Activated CD4-positive, alpha-beta memory T cell treated with anti-CD3 and anti-CD28 coated beads for 36 hours (primary cell): Measurements from ENCODE around the gene BCOR. TPM values are rescaled to one million over a fixed set of nuclear protein-coding genes. Genes with fewer than 3 reads are reported as not detected.
A peak's percentile ranks its signal among the peaks of the same experiment; 100 is the strongest.

ENCODE experiments used
- CTCF ChIA-PET: fragments of 350-600 bp; sonication (Branson Sonifier 250); formaldehyde crosslinking; loops from one replicate; lab custom pipeline; 2021; ENCODE audit warnings: antibody characterized with exemption, inconsistent platforms; lab: Charles Lee
- POLR2A ChIA-PET: fragments of 350-600 bp; sonication (Branson Sonifier 250); formaldehyde crosslinking; loops from one replicate; lab custom pipeline; 2021; ENCODE audit warnings: antibody characterized with exemption; lab: Charles Lee
- DNase-seq: peaks from one replicate; pipeline ENCODE4 v3.0.0-alpha.2; 2020
- H3K27ac Mint-ChIP-seq: one replicate; pipeline ENCODE4 v1.8.0; 2021; ENCODE audit warnings: mixed read lengths
- H3K27me3 Mint-ChIP-seq: one replicate; pipeline ENCODE4 v1.8.0; 2021; ENCODE audit warnings: mixed read lengths
- H3K36me3 Mint-ChIP-seq: one replicate; pipeline ENCODE4 v1.8.0; 2021; ENCODE audit warnings: mixed read lengths
- H3K4me1 Mint-ChIP-seq: one replicate; pipeline ENCODE4 v1.8.0; 2021; ENCODE audit warnings: low read depth, mixed read lengths
- H3K4me3 Mint-ChIP-seq: one replicate; pipeline ENCODE4 v1.8.0; 2021; ENCODE audit warnings: mild to moderate bottlenecking, mixed read lengths
- H3K9me3 Mint-ChIP-seq: one replicate; pipeline ENCODE4 v1.8.0; 2021; ENCODE audit warnings: mixed read lengths
- intact Hi-C: fragments of 100-400 bp; cut with micrococcal nuclease; formaldehyde crosslinking; loops from one replicate; pipeline ENCODE4 v1.15.1; 2023
- total RNA-seq, 2 experiments: library from RNA; stranded (reverse); gene quantifications; one replicate each; pipeline ENCODE4 v1.2.3, GENCODE V29; 2021

Gene BCOR
- total RNA-seq, 2 experiments from 2014 or later = 33.7 to 35.0 TPM

GRCh38 chrX:40086569-40087335, 11.0 kb downstream of the BCOR start:
- POLR2A ChIA-PET = no interaction called here
- intact Hi-C loops = no loop called here

GRCh38 chrX:40085714-40086113, 12.0 kb downstream of the BCOR start:
- POLR2A ChIA-PET = no interaction called here
- intact Hi-C loops = loop anchor here (2.0 kb wide), 1 partner anchor 13 kb away; no protein-coding TSS in a partner anchor
- CTCF ChIA-PET = no interaction called here
- no peak for DNase-seq
- no peaks in the 10 kb centered on the region for H3K9me3 Mint-ChIP-seq
- H3K4me1 Mint-ChIP-seq = peaks cover 64% of the 10 kb centered on the region
- no peaks in the 10 kb centered on the region for H3K36me3 Mint-ChIP-seq
- no peak overlapping the region for H3K4me3 Mint-ChIP-seq
- H3K27me3 Mint-ChIP-seq = no peaks in the 10 kb centered on the region
- H3K27ac Mint-ChIP-seq = no peak overlapping the region

More at GRCh38 chrX:40086569-40087335, 11.0 kb downstream of the BCOR start:
- Mint-ChIP-seq H3K36me3 (no peaks in the 10 kb centered on the region), H3K27ac (no peak overlapping the region), H3K4me1 (peaks cover 63% of the 10 kb centered on the region), H3K9me3 (no peaks in the 10 kb centered on the region), H3K4me3 (no peak overlapping the region), H3K27me3 (no peaks in the 10 kb centered on the region)
- CTCF ChIA-PET = no interaction called here
- DNase-seq = no peak

GRCh38 chrX:40085102-40085551, 12.6 kb downstream of the BCOR start:
- intact Hi-C loops = loop anchor here (2.0 kb wide), 1 partner anchor 14 kb away; no protein-coding TSS in a partner anchor
- H3K4me3 Mint-ChIP-seq = no peak overlapping the region
- no peak overlapping the region for H3K27ac Mint-ChIP-seq
- ChIA-PET POLR2A (no interaction called here), CTCF (no interaction called here)
- peaks cover 67% of the 10 kb centered on the region for H3K4me1 Mint-ChIP-seq
- no peaks in the 10 kb centered on the region for H3K9me3 Mint-ChIP-seq
- no peaks in the 10 kb centered on the region for H3K36me3 Mint-ChIP-seq
- no peaks in the 10 kb centered on the region for H3K27me3 Mint-ChIP-seq
- DNase-seq = no peak

- Mint-ChIP-seq H3K36me3 (no peaks in the 10 kb centered on the region), H3K4me3 (peak overlapping the region; percentile 52), H3K27me3 (no peaks in the 10 kb centered on the region), H3K9me3 (no peaks in the 10 kb centered on the region), H3K27ac (no peak overlapping the region), H3K4me1 (peaks cover 69% of the 10 kb centered on the region)
- POLR2A ChIA-PET = no interaction called here
- CTCF ChIA-PET = no interaction called here
- intact Hi-C loops = loop anchor here (2.0 kb wide), 1 partner anchor 14 kb away; no protein-coding TSS in a partner anchor
- DNase-seq = no peak
Observed at GRCh38 chrX:40084471-40085101, 13.2 kb downstream of the BCOR start.

- CTCF ChIA-PET = no interaction called here
- Mint-ChIP-seq H3K36me3 (no peaks in the 10 kb centered on the region), H3K27ac (no peak overlapping the region), H3K4me1 (peaks cover 69% of the 10 kb centered on the region), H3K4me3 (peak overlapping the region; percentile 52), H3K27me3 (no peaks in the 10 kb centered on the region), H3K9me3 (no peaks in the 10 kb centered on the region)
- intact Hi-C loops = loop anchor here (2.0 kb wide), 1 partner anchor 15 kb away; no protein-coding TSS in a partner anchor
- DNase-seq = no peak
- POLR2A ChIA-PET = no interaction called here
Observed at GRCh38 chrX:40083979-40084359, 13.8 kb downstream of the BCOR start.

GRCh38 chrX:40083120-40083978, 14.4 kb downstream of the BCOR start:
- H3K4me1 Mint-ChIP-seq = peaks cover 69% of the 10 kb centered on the region
- ChIA-PET POLR2A (no interaction called here), CTCF (no interaction called here)
- no peaks in the 10 kb centered on the region for H3K9me3 Mint-ChIP-seq
- intact Hi-C loops = no loop called here
- no peaks in the 10 kb centered on the region for H3K36me3 Mint-ChIP-seq
- no peak overlapping the region for H3K27ac Mint-ChIP-seq
- peak overlapping the region; percentile 52 for H3K4me3 Mint-ChIP-seq
- no peaks in the 10 kb centered on the region for H3K27me3 Mint-ChIP-seq
- peak; percentile 35 for DNase-seq

- H3K4me3 Mint-ChIP-seq = no peak overlapping the region
- intact Hi-C loops = no loop called here
- no peak overlapping the region for H3K27ac Mint-ChIP-seq
- H3K36me3 Mint-ChIP-seq = peaks cover 5% of the 10 kb centered on the region
- no peak for DNase-seq
- peaks cover 69% of the 10 kb centered on the region for H3K4me1 Mint-ChIP-seq
- POLR2A ChIA-PET = no interaction called here
- no peaks in the 10 kb centered on the region for H3K9me3 Mint-ChIP-seq
- H3K27me3 Mint-ChIP-seq = no peaks in the 10 kb centered on the region
- CTCF ChIA-PET = interaction anchor here (1.2 kb wide), 1 partner anchor 185 kb away, joined by 3 read pairs; no protein-coding TSS in a partner anchor
Observed at GRCh38 chrX:40082447-40083119, 15.2 kb downstream of the BCOR start.

GRCh38 chrX:40081679-40082068, 16.1 kb downstream of the BCOR start:
- no peak for DNase-seq
- no peak overlapping the region for H3K4me3 Mint-ChIP-seq
- H3K9me3 Mint-ChIP-seq = no peaks in the 10 kb centered on the region
- H3K27ac Mint-ChIP-seq = no peak overlapping the region
- POLR2A ChIA-PET = no interaction called here
- H3K4me1 Mint-ChIP-seq = peaks cover 64% of the 10 kb centered on the region
- CTCF ChIA-PET = interaction anchor here (1.2 kb wide), 1 partner anchor 185 kb away, joined by 3 read pairs; no protein-coding TSS in a partner anchor
- H3K36me3 Mint-ChIP-seq = peaks cover 5% of the 10 kb centered on the region
- no peaks in the 10 kb centered on the region for H3K27me3 Mint-ChIP-seq
- intact Hi-C loops = no loop called here

GRCh38 chrX:40080894-40081678, 16.7 kb downstream of the BCOR start:
- H3K27me3 Mint-ChIP-seq = no peaks in the 10 kb centered on the region
- no peaks in the 10 kb centered on the region for H3K9me3 Mint-ChIP-seq
- ChIA-PET POLR2A (no interaction called here), CTCF (interaction anchor here (1.2 kb wide), 1 partner anchor 186 kb away, joined by 3 read pairs; no protein-coding TSS in a partner anchor)
- H3K27ac Mint-ChIP-seq = no peak overlapping the region
- H3K4me1 Mint-ChIP-seq = peaks cover 62% of the 10 kb centered on the region
- DNase-seq = no peak
- intact Hi-C loops = no loop called here
- H3K4me3 Mint-ChIP-seq = no peak overlapping the region
- H3K36me3 Mint-ChIP-seq = peaks cover 9% of the 10 kb centered on the region

GRCh38 chrX:40079572-40079971, 18.2 kb downstream of the BCOR start:
- Mint-ChIP-seq H3K27ac (no peak overlapping the region), H3K4me3 (no peak overlapping the region), H3K36me3 (peaks cover 13% of the 10 kb centered on the region), H3K4me1 (peaks cover 54% of the 10 kb centered on the region), H3K27me3 (no peaks in the 10 kb centered on the region), H3K9me3 (no peaks in the 10 kb centered on the region)
- POLR2A ChIA-PET = interaction anchor here (0.8 kb wide), 1 partner anchor 825 kb away, joined by 3 read pairs; no protein-coding TSS in a partner anchor
- DNase-seq = no peak
- CTCF ChIA-PET = no interaction called here
- intact Hi-C loops = no loop called here
